DND-41 (cell line): Measurements from ENCODE around the gene SWAP70.

ENCODE experiments used
- EZH2 ChIP-seq: IDR thresholded peaks from 3 replicates; pipeline ENCODE4 v1.6.1; 2012; ENCODE audit warnings: borderline replicate concordance, low read depth, mild to moderate bottlenecking, moderate library complexity, low read length, inconsistent platforms; ENCODE audit not compliant: severe bottlenecking
- TF ChIP-seq, protein P1 (sequence below): IDR thresholded peaks from 2 replicates; pipeline ENCODE4 v1.5.1; 2012; ENCODE audit warnings: borderline replicate concordance, low read length, moderate library complexity, mild to moderate bottlenecking; ENCODE audit not compliant: poor library complexity, severe bottlenecking; ENCODE audit errors: extremely low read depth

DNA sequence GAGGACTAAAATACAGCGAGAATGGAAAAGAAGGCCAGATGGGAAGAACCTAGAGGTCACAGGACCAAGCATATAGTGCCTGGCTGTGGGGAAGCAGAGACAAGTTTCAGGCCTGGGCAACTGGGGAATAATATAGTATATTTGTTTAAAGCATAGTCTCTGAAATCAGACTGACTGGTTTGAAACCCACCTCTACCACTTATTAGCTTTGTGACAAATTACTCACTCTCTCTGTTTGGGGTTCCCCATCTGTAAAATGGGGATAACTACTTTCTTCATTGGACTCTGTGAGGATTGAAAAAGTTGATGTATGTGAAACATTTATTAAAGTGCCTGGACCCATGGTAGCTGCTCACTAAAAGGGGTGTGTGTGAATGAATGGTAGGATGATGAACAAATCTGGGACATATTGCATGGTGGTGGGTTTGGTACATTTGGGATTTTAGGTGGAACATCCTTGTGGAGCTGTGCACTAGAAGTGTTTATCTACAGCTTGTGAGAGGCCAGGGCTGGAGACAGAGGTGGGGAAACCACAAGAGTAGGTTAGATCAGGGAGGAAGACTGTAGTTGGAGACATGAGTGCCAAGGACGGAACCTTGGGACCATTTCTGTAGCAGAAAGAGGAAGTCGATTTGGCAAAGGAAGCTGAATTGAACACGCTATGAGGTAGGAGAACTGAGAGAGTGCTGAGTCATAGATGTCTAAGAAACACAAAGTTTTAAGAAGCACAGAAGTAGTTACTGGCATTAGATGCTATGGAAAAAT is 52.6 kb downstream of the SWAP70 start:
- TF ChIP-seq, protein P1, sequence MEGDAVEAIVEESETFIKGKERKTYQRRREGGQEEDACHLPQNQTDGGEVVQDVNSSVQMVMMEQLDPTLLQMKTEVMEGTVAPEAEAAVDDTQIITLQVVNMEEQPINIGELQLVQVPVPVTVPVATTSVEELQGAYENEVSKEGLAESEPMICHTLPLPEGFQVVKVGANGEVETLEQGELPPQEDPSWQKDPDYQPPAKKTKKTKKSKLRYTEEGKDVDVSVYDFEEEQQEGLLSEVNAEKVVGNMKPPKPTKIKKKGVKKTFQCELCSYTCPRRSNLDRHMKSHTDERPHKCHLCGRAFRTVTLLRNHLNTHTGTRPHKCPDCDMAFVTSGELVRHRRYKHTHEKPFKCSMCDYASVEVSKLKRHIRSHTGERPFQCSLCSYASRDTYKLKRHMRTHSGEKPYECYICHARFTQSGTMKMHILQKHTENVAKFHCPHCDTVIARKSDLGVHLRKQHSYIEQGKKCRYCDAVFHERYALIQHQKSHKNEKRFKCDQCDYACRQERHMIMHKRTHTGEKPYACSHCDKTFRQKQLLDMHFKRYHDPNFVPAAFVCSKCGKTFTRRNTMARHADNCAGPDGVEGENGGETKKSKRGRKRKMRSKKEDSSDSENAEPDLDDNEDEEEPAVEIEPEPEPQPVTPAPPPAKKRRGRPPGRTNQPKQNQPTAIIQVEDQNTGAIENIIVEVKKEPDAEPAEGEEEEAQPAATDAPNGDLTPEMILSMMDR: no peak
- TF ChIP-seq EZH2: no peak
